Activated CD4-positive, alpha-beta T cell treated with anti-CD3 and anti-CD28 coated beads for 4 hours (primary cell): ENCODE results near the gene STXBP1.

ENCODE experiments used
- DNase-seq, 2 donors: peaks; one replicate each; pipeline ENCODE4 v3.0.0-alpha.2; 2020

The STXBP1 gene

GRCh38 chr9:127739614-127740330 is 127.7 kb downstream of the STXBP1 start:
- no peak for DNase-seq

GRCh38 chr9:127741831-127742434 is 129.9 kb downstream of the STXBP1 start:
- no peak for DNase-seq
